Measurements from ENCODE around the gene ROBO2. TPM values are rescaled to one million over a fixed set of nuclear protein-coding genes. Genes with fewer than 3 reads are reported as not detected.

Gene ROBO2
- total RNA-seq, 1 experiment from 2014 or later, result not detected

DNA sequence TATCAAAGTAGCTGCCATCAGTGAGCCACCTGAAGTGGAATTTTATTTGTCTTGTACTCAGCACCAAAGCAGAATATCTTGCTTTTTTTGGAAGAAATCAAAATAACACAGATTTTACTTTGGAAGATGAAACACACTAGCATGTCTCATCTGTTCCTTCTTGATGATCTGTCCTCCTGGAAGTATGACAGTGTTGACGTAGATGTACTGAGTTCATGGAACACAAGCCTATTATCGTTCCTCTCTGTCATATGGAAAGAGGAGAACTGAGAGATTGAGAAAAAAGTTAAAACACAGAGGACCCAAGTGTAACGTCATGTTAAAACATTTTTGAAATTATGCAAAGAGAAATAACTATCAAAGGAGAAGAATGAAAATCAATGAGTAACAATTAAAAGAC is 340.2 kb downstream of the ROBO2 start:
- intact Hi-C loops (cut with micrococcal nuclease), result no loop called here

More for the DNA sequence above, 340.2 kb downstream of the ROBO2 start:
- TF ChIP-seq EZH2 (IDR thresholded peaks at IDR 0.05) (no peak), POLR2AphosphoS5 (IDR thresholded peaks at IDR 0.05; ENCODE audit: low read depth, low read length) (no peak), EGR1 (IDR thresholded peaks at IDR 0.05; ENCODE audit: low read depth) (no peak), CEBPB (IDR thresholded peaks at IDR 0.05; ENCODE audit: low read depth) (no peak), CBX3 (IDR thresholded peaks at IDR 0.05; ENCODE audit: low read depth) (no peak), SIN3A (IDR thresholded peaks at IDR 0.05; ENCODE audit: low read depth) (no peak), SP1 (IDR thresholded peaks at IDR 0.05; ENCODE audit: low read depth) (no peak), RAD21 (IDR thresholded peaks at IDR 0.05; ENCODE audit: low read depth) (no peak), SRF (IDR thresholded peaks at IDR 0.05; ENCODE audit: low read depth) (no peak), TCF7L2 (IDR thresholded peaks at IDR 0.05; ENCODE audit: borderline replicate concordance, extremely low read depth, insufficient read depth, insufficient read length) (no peak), EZH2phosphoT487 (IDR thresholded peaks at IDR 0.05; ENCODE audit: borderline replicate concordance) (no peak), JUND (IDR thresholded peaks at IDR 0.05) (no peak), FOSL1 (IDR thresholded peaks at IDR 0.05; ENCODE audit: low read depth) (no peak)
- TF ChIP-seq, protein P1, sequence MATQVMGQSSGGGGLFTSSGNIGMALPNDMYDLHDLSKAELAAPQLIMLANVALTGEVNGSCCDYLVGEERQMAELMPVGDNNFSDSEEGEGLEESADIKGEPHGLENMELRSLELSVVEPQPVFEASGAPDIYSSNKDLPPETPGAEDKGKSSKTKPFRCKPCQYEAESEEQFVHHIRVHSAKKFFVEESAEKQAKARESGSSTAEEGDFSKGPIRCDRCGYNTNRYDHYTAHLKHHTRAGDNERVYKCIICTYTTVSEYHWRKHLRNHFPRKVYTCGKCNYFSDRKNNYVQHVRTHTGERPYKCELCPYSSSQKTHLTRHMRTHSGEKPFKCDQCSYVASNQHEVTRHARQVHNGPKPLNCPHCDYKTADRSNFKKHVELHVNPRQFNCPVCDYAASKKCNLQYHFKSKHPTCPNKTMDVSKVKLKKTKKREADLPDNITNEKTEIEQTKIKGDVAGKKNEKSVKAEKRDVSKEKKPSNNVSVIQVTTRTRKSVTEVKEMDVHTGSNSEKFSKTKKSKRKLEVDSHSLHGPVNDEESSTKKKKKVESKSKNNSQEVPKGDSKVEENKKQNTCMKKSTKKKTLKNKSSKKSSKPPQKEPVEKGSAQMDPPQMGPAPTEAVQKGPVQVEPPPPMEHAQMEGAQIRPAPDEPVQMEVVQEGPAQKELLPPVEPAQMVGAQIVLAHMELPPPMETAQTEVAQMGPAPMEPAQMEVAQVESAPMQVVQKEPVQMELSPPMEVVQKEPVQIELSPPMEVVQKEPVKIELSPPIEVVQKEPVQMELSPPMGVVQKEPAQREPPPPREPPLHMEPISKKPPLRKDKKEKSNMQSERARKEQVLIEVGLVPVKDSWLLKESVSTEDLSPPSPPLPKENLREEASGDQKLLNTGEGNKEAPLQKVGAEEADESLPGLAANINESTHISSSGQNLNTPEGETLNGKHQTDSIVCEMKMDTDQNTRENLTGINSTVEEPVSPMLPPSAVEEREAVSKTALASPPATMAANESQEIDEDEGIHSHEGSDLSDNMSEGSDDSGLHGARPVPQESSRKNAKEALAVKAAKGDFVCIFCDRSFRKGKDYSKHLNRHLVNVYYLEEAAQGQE (IDR thresholded peaks at IDR 0.05; ENCODE audit: low read depth), result no peak
- TF ChIP-seq, protein P2, sequence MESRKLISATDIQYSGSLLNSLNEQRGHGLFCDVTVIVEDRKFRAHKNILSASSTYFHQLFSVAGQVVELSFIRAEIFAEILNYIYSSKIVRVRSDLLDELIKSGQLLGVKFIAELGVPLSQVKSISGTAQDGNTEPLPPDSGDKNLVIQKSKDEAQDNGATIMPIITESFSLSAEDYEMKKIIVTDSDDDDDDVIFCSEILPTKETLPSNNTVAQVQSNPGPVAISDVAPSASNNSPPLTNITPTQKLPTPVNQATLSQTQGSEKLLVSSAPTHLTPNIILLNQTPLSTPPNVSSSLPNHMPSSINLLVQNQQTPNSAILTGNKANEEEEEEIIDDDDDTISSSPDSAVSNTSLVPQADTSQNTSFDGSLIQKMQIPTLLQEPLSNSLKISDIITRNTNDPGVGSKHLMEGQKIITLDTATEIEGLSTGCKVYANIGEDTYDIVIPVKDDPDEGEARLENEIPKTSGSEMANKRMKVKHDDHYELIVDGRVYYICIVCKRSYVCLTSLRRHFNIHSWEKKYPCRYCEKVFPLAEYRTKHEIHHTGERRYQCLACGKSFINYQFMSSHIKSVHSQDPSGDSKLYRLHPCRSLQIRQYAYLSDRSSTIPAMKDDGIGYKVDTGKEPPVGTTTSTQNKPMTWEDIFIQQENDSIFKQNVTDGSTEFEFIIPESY (IDR thresholded peaks at IDR 0.05; ENCODE audit: extremely low read depth, insufficient replicate concordance, low read length), result no peak
- no peak for ATAC-seq
- no peak for DNase-seq (ENCODE audit: low read depth, low spot score)
- H3K36me3 ChIP-seq (ENCODE audit: control insufficient read depth in 1 of 2, insufficient read depth in 2 of 2, low read length in 2 of 2), result no peaks in the 10 kb centered on the region
- no peak overlapping the region for H3K27ac ChIP-seq (ENCODE audit: low read depth, low read length)
- ChIA-PET RAD21 (ENCODE audit: low non-redundant PET in 1 of 2, low total read pairs in 2 of 2, uncharacterized antibody in 2 of 2, unreplicated experiment in 2 of 2) (no interaction called here), CTCF (no interaction called here), POLR2A (no interaction called here)
- BruUV-seq (replicated peaks), result no TSS peak
- H3K4me3 ChIP-seq (replicated peaks in 1 of 2; ENCODE audit: low read depth in 1 of 2, low read length in 2 of 2), result no peak overlapping the region
- H3K4me1 ChIP-seq (ENCODE audit: control insufficient read depth in 1 of 2, insufficient read depth in 2 of 2, low read length in 2 of 2), result no peaks in the 10 kb centered on the region
- H3K9me3 ChIP-seq (ENCODE audit: control insufficient read depth in 1 of 2, insufficient read depth in 1 of 2, low read depth in 1 of 2, low read length in 2 of 2), result peaks cover 6 to 20% of the 10 kb centered on the region in 2 experiments; a peak in 2 of 4 replicates
- no peaks in the 10 kb centered on the region for H3K9me2 ChIP-seq (ENCODE audit: insufficient read depth)
- H3K79me2 ChIP-seq (ENCODE audit: insufficient read depth, low read length), result no peaks in the 10 kb centered on the region
- H3K9ac ChIP-seq (ENCODE audit: low read length), result no peak overlapping the region
- H2AFZ ChIP-seq (ENCODE audit: low read depth, low read length, poor library complexity, severe bottlenecking), result no peak overlapping the region
- H3K4me2 ChIP-seq (ENCODE audit: low read length), result no peak overlapping the region
- H4K20me1 ChIP-seq (ENCODE audit: insufficient read depth), result no peaks in the 10 kb centered on the region
- no peaks in the 10 kb centered on the region for H3K27me3 ChIP-seq (ENCODE audit: insufficient read depth, low read length)

Measured in HCT116 (cell line).